Transverse colon (tissue), 4 donors: ENCODE measurements around the gene TUT4.

Experiments used
- CTCF ChIP-seq, 5 experiments: fragments of 200-600 bp in 3 of 5; fragments of 450-650 bp in 2 of 5; sonication (generic) in 3 of 5; IDR thresholded peaks; 1 replicate in 2 of 5; 2 replicates in 3 of 5; pipeline ENCODE4 v1.5.1; 2016 to 2017; ENCODE audit warnings: antibody characterized with exemption in 5 of 5, inconsistent platforms in 3 of 5, mild to moderate bottlenecking in 2 of 5, moderate library complexity in 1 of 5
- EP300 ChIP-seq: sonication (generic); formaldehyde crosslinking; IDR thresholded peaks from one replicate; pipeline ENCODE4 v1.6.1; 2017; ENCODE audit warnings: antibody characterized with exemption, low read depth
- POLR2A ChIP-seq: fragments of 450-650 bp; IDR thresholded peaks from one replicate; pipeline ENCODE4 v1.6.1; 2016; ENCODE audit warnings: antibody characterized with exemption, mild to moderate bottlenecking, moderate library complexity
- POLR2AphosphoS5 ChIP-seq, 3 donors: sonication (generic); formaldehyde crosslinking; IDR thresholded peaks; one replicate each; pipeline ENCODE4 v1.6.1; 2016; ENCODE audit warnings: antibody characterized with exemption in 3 of 3

DNA sequence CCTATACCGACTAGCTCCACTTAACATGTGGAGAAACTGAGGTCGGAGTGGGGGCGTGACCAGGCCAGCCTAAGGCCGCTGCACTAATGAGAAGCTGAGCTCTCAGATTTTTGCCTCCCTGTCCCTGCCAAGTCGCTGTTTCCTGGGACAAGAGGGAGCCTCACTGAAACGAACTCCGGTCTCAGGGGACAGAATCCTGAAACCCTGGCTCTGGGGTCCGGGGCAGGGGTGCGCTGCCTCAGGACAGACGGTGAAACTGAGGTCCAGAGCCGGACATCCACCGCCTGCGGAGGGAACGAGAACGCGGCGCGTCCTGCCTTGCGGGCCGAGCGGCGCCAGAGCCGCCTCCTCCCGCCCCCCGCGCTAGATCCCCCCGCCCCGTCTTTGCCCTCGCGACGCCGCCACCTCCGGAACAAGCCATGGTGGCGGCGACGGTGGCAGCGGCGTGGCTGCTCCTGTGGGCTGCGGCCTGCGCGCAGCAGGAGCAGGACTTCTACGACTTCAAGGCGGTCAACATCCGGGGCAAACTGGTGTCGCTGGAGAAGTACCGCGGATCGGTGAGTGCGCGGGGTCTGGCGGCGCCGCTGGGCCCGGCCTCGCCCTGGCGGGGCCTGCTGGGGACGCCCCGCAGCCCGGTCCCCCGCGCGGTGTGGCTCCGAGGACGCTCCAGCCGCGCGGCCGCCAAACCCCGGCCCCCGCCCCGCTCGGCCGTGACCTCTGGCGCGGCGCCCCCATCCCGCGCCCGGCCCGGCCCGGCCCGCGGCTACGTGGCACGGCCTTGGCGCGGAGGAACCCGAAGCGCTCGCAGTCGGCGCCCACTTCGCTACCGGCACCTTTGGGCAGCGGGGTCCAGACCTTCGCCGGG is 49.3 kb upstream of the TUT4 start, which contains the start of gene GPX7:
- no peak for TF ChIP-seq CTCF (IDR thresholded peaks at IDR 0.05)
- TF ChIP-seq POLR2A = no peak
- no peak for TF ChIP-seq POLR2AphosphoS5 (IDR thresholded peaks at IDR 0.05)
- TF ChIP-seq EP300 = no peak
